Upper lobe of right lung (tissue), 1 donor: ENCODE results near the gene FEM1B. TPM values are rescaled to one million over a fixed set of nuclear protein-coding genes. Genes with fewer than 3 reads are reported as not detected.
A peak's percentile ranks its signal among the peaks of the same experiment; 100 is the strongest.

Experiments used
- ATAC-seq: fragments of 200-7000 bp; cut with Tn5 transposase; one replicate; pipeline ENCODE4 v1.9.1; 2020; ENCODE audit warnings: mild to moderate bottlenecking, moderate library complexity
- DNase-seq: peaks from one replicate; pipeline ENCODE4 v3.0.0-alpha.2; 2020
- H3K27ac ChIP-seq: fragments of 200-600 bp; one replicate; pipeline ENCODE4 v1.8.0; 2022
- H3K27me3 ChIP-seq: fragments of 200-600 bp; one replicate; pipeline ENCODE4 v1.8.0; 2022; ENCODE audit warnings: mild to moderate bottlenecking
- H3K36me3 ChIP-seq: fragments of 200-600 bp; one replicate; pipeline ENCODE4 v1.8.0; 2022
- H3K4me1 ChIP-seq: fragments of 200-600 bp; one replicate; pipeline ENCODE4 v1.8.0; 2022
- H3K4me3 ChIP-seq: fragments of 200-600 bp; one replicate; pipeline ENCODE4 v1.8.0; 2022; ENCODE audit warnings: mild to moderate bottlenecking
- H3K9me3 ChIP-seq: fragments of 200-600 bp; one replicate; pipeline ENCODE4 v1.8.0; 2022
- CTCF ChIP-seq: fragments of 200-600 bp; IDR thresholded peaks from one replicate; pipeline ENCODE4 v1.8.0; 2022; ENCODE audit warnings: antibody characterized with exemption
- intact Hi-C: fragments of 100-400 bp; cut with DNase I; formaldehyde crosslinking; loops from one replicate; pipeline ENCODE4 v1.11.0; 2022
- total RNA-seq: library from RNA; stranded (reverse); fragmentation: NEBNext Ultra II Directional; extraction: Animal tissue kit (Norgen Biotek cat#: 25700); gene quantifications from one replicate; pipeline ENCODE4 v1.2.1, GENCODE V29; 2021
- donor health status: DM: no; HTN: yes; CAD: no; lungs with severe emphysema.

Gene FEM1B
- total RNA-seq, 1 donor from 2014 or later: 42.3 TPM

GRCh38 chr15:68277131-68277602, 378 bp upstream of the FEM1B start:
- H3K4me1 ChIP-seq: peaks cover 59% of the 10 kb centered on the region
- no peaks in the 10 kb centered on the region for H3K9me3 ChIP-seq
- intact Hi-C loops: no loop called here
- H3K27ac ChIP-seq: peak overlapping the region; percentile 99
- peak; percentile 8 for ATAC-seq
- no peaks in the 10 kb centered on the region for H3K36me3 ChIP-seq
- DNase-seq: no peak
- TF ChIP-seq CTCF: no peak
- H3K4me3 ChIP-seq: peak overlapping the region; percentile 95
- H3K27me3 ChIP-seq: no peaks in the 10 kb centered on the region

GRCh38 chr15:68278345-68278594, 725 bp downstream of the FEM1B start:
- H3K27ac ChIP-seq: peak overlapping the region; percentile 99

GRCh38 chr15:68278595-68279405, 1.3 kb downstream of the FEM1B start:
- DNase-seq (no peak), ATAC-seq (no peak)
- intact Hi-C loops: no loop called here
- peak overlapping the region; percentile 99 for H3K27ac ChIP-seq
- H3K27me3 ChIP-seq: no peaks in the 10 kb centered on the region
- peak overlapping the region; percentile 95 for H3K4me3 ChIP-seq
- H3K4me1 ChIP-seq: peaks cover 73% of the 10 kb centered on the region
- no peaks in the 10 kb centered on the region for H3K9me3 ChIP-seq
- TF ChIP-seq CTCF: no peak
- H3K36me3 ChIP-seq: no peaks in the 10 kb centered on the region

More at GRCh38 chr15:68278345-68278594, 725 bp downstream of the FEM1B start:
- no peaks in the 10 kb centered on the region for H3K36me3 ChIP-seq
- DNase-seq (no peak), ATAC-seq (no peak)
- peak overlapping the region; percentile 95 for H3K4me3 ChIP-seq
- intact Hi-C loops: no loop called here
- H3K27me3 ChIP-seq: no peaks in the 10 kb centered on the region
- no peak for TF ChIP-seq CTCF
- H3K9me3 ChIP-seq: no peaks in the 10 kb centered on the region
- peaks cover 69% of the 10 kb centered on the region for H3K4me1 ChIP-seq

GRCh38 chr15:68279779-68280753, 2.5 kb downstream of the FEM1B start:
- peaks cover 72% of the 10 kb centered on the region for H3K4me1 ChIP-seq
- peak overlapping the region; percentile 95 for H3K4me3 ChIP-seq
- no peak for ATAC-seq
- H3K27ac ChIP-seq: peak overlapping the region; percentile 32
- H3K36me3 ChIP-seq: peaks cover 10% of the 10 kb centered on the region
- no peaks in the 10 kb centered on the region for H3K27me3 ChIP-seq
- DNase-seq: no peak
- H3K9me3 ChIP-seq: no peaks in the 10 kb centered on the region
- intact Hi-C loops: no loop called here
- no peak for TF ChIP-seq CTCF

- Histone ChIP-seq H3K27ac (peak overlapping the region; percentile 32), H3K4me1 (peaks cover 74% of the 10 kb centered on the region), H3K36me3 (peaks cover 16% of the 10 kb centered on the region), H3K4me3 (peak overlapping the region; percentile 95), H3K27me3 (no peaks in the 10 kb centered on the region), H3K9me3 (no peaks in the 10 kb centered on the region)
- intact Hi-C loops: no loop called here
- DNase-seq (no peak), ATAC-seq (no peak)
- TF ChIP-seq CTCF: no peak
Measured at GRCh38 chr15:68281008-68281407, 3.5 kb downstream of the FEM1B start.
